Heart right ventricle (tissue), 16 donors: Measurements from ENCODE around the gene MSANTD1. TPM values are rescaled to one million over a fixed set of nuclear protein-coding genes. Genes with fewer than 3 reads are reported as not detected.
A peak's percentile ranks its signal among the peaks of the same experiment; 100 is the strongest.

Source experiments
- ATAC-seq, 8 donors: fragments of 200-7000 bp; cut with Tn5 transposase; one replicate each; pipeline ENCODE4 v1.9.1; 2020; ENCODE audit warnings: mild to moderate bottlenecking in 8 of 8, moderate library complexity in 8 of 8, moderate number of reproducible peaks in 1 of 8
- DNase-seq, 2 donors: peaks; one replicate each; pipeline ENCODE4 v3.0.0-alpha.2; 2020
- H3K27ac ChIP-seq, 10 donors: fragments of 200-600 bp; sonication (generic) in 2 of 10; one replicate each; pipeline versions ENCODE4 v1.5.0 to v1.8.0; 2020 to 2022; ENCODE audit warnings: mild to moderate bottlenecking in 3 of 10
- H3K27me3 ChIP-seq, 7 donors: fragments of 200-600 bp; one replicate each; pipeline ENCODE4 v1.8.0; 2021 to 2022; ENCODE audit warnings: mild to moderate bottlenecking in 2 of 7
- H3K36me3 ChIP-seq, 9 donors: fragments of 200-600 bp; sonication (generic) in 1 of 9; one replicate each; pipeline versions ENCODE4 v1.5.0 to v1.8.0; 2020 to 2022; ENCODE audit warnings: mild to moderate bottlenecking in 2 of 9
- H3K4me1 ChIP-seq, 9 donors: fragments of 200-600 bp; sonication (generic) in 1 of 9; one replicate each; pipeline versions ENCODE4 v1.5.0 to v1.8.0; 2020 to 2022; ENCODE audit warnings: mild to moderate bottlenecking in 4 of 9
- H3K4me3 ChIP-seq, 10 donors: fragments of 200-600 bp; sonication (generic) in 2 of 10; one replicate each; pipeline versions ENCODE4 v1.5.0 to v1.8.0; 2020 to 2022; ENCODE audit warnings: mild to moderate bottlenecking in 7 of 10, moderate library complexity in 2 of 10
- H3K9me3 ChIP-seq, 11 donors: fragments of 200-600 bp in 10 of 11; sonication (generic) in 2 of 11; one replicate each; pipeline versions ENCODE4 v1.5.0 to v1.8.0; 2013 to 2022; ENCODE audit warnings: mild to moderate bottlenecking in 2 of 11, control low read depth in 1 of 11, moderate library complexity in 1 of 11
- CTCF ChIP-seq, 9 donors: fragments of 200-600 bp; sonication (generic) in 2 of 9; IDR thresholded peaks; one replicate each; pipeline versions ENCODE4 v1.5.0 to v1.8.0; 2021 to 2022; ENCODE audit warnings: antibody characterized with exemption in 9 of 9, mild to moderate bottlenecking in 5 of 9, moderate library complexity in 1 of 9
- WGBS, 2 donors: extraction: QIAGEN DNeasy Blood & Tissue Kit; methylation state at CpG; one replicate each; pipeline ENCODE4 v1.1.7; 2013; ENCODE audit warnings: inconsistent platforms in 1 of 2; 5-methylcytosine and 5-hydroxymethylcytosine counted together
- intact Hi-C, 10 donors: fragments of 100-400 bp; cut with DNase I; formaldehyde crosslinking; loops; one replicate each; pipeline versions ENCODE4 v1.11.1 to v1.14.2; 2022
- polyA plus RNA-seq, 2 donors: library from polyadenylated mRNA; stranded (reverse); fragments of 200-250 nt; gene quantifications; one replicate each; pipeline ENCODE4 v1.2.3, GENCODE V29; 2013
- total RNA-seq, 10 donors: library from RNA; stranded (reverse); fragmentation: NEBNext Ultra II Directional in 3 of 10; extraction: Animal tissue kit (Norgen Biotek cat#: 25700) in 3 of 10; gene quantifications; one replicate each; pipeline versions ENCODE4 v1.2.1 to v1.2.4, GENCODE V29; 2021 to 2023
- donor health status: Arrhythmogenic right ventricular cardiomyopathy.
- donor health status: ischemic (EF 13 %, LVEDD 7.1; RV severe dilation, severe dysfunction).
- donor health status: healthy with polysubstance abuse.
- donor health status: DM: no; HTN: yes; CAD: no.
- donor health status: DM: no; HTN: no; CAD: no.
- donor health status: ischemic (EF 25% LVEDD 6.9; RV normal size, moderate dysfunction).
- donor health status: ischemic (EF 25% LVEDD 5.7; RV mildly dilated, moderate dysfunction).
- donor health status: healthy.
- donor health status: DM: yes; HTN: yes; CAD: no.
- donor health status: Ischemic cardiomyopathy.
- donor health status: ischemic (EF 35%, LVEDD 5.7; RV mildly dilated, moderate dysfunction).
- donor health status: nonischemic (EF 11% LVEDD 7.7; RV severe dilation, severe dysfunction).
- donor health status: DM: yes; HTN: yes; CAD: no.
- donor health status: PGD.
- donor health status: ischemic (EF 29% LVEDD 5.4; RV normal size, mild dysfunction).
- donor health status: nonischemic (EF 23%, LVEDD 6.1; RV moderate dilation, normal function).

The MSANTD1 gene
- total and polyA plus RNA-seq, 12 donors: 0.25 to 1.2 (median 0.41) TPM

- WGBS, 2 donors: 86 to 87% methylated on average over 6 of the region's 6 CpGs
- ATAC-seq (peak in 4 of 8 donors; percentile 5 to 25 (median 13)), DNase-seq (no peak)
- no peaks in the 10 kb centered on the region for H3K9me3 ChIP-seq
- no peaks in the 10 kb centered on the region for H3K27me3 ChIP-seq
- H3K4me3 ChIP-seq: no peak overlapping the region
- H3K36me3 ChIP-seq: peaks cover 0 to 93% (median 51%) of the 10 kb centered on the region in 9 donors
- intact Hi-C loops: no loop called here
- H3K27ac ChIP-seq: peak overlapping the region; percentile 32 to 83 (median 74)
- no peak for TF ChIP-seq CTCF (IDR thresholded peaks at IDR 0.05)
- H3K4me1 ChIP-seq: peaks cover 0 to 34% (median 6%) of the 10 kb centered on the region in 9 donors
Observed at GRCh38 chr4:3226944-3227343, 22.0 kb upstream of the MSANTD1 start.

- 79 to 80% methylated on average over 23 of the region's 23 CpGs for WGBS, 2 donors
Observed at GRCh38 chr4:3227878-3228675, 20.9 kb upstream of the MSANTD1 start.

GRCh38 chr4:3228881-3229280 lies 20.1 kb upstream of the MSANTD1 start:
- no peak overlapping the region for H3K4me3 ChIP-seq
- H3K9me3 ChIP-seq: no peaks in the 10 kb centered on the region
- H3K27ac ChIP-seq: no peak overlapping the region
- DNase-seq (no peak), ATAC-seq (no peak)
- H3K36me3 ChIP-seq: peaks cover 0 to 93% (median 53%) of the 10 kb centered on the region in 9 donors
- H3K4me1 ChIP-seq: peaks cover 0 to 29% (median 6%) of the 10 kb centered on the region in 9 donors
- TF ChIP-seq CTCF (IDR thresholded peaks at IDR 0.05): no peak
- H3K27me3 ChIP-seq: no peaks in the 10 kb centered on the region
- WGBS, 2 donors: 91 to 96% methylated on average over 13 of the region's 13 CpGs
- intact Hi-C loops: no loop called here

More at GRCh38 chr4:3227878-3228675, 20.9 kb upstream of the MSANTD1 start:
- no peak for TF ChIP-seq CTCF (IDR thresholded peaks at IDR 0.05)
- peaks cover 0 to 93% (median 51%) of the 10 kb centered on the region in 9 donors for H3K36me3 ChIP-seq
- peak overlapping the region in 7 of 10 donors; percentile 40 to 66 (median 54) for H3K27ac ChIP-seq
- intact Hi-C loops: no loop called here
- peak; percentile 40 to 41 for DNase-seq
- H3K9me3 ChIP-seq: no peaks in the 10 kb centered on the region
- H3K4me1 ChIP-seq: peaks cover 0 to 34% (median 6%) of the 10 kb centered on the region in 9 donors
- no peak overlapping the region for H3K4me3 ChIP-seq
- peak in 6 of 8 donors; percentile 41 to 67 (median 56) for ATAC-seq
- no peaks in the 10 kb centered on the region for H3K27me3 ChIP-seq

- no peak for ATAC-seq
- no peaks in the 10 kb centered on the region for H3K9me3 ChIP-seq
- peaks cover 0 to 27% (median 6%) of the 10 kb centered on the region in 9 donors for H3K4me1 ChIP-seq
- 97 to 98% methylated on average over 9 of the region's 9 CpGs for WGBS, 2 donors
- no peaks in the 10 kb centered on the region for H3K27me3 ChIP-seq
- intact Hi-C loops: no loop called here
- H3K27ac ChIP-seq: no peak overlapping the region
- no peak for DNase-seq
- no peak overlapping the region for H3K4me3 ChIP-seq
- TF ChIP-seq CTCF (IDR thresholded peaks at IDR 0.05): no peak
- peaks cover 0 to 93% (median 48%) of the 10 kb centered on the region in 9 donors for H3K36me3 ChIP-seq
Observed at GRCh38 chr4:3229328-3229727, 19.6 kb upstream of the MSANTD1 start.
